Loucy (cell line): Measurements from ENCODE around the gene PCAT7.

ENCODE experiments used
- H2AFZ ChIP-seq: fragments of 200-600 bp; sonication (generic); 2 replicates; pipeline ENCODE4 v1.6.0; 2016; ENCODE audit warnings: antibody characterized with exemption, mild to moderate bottlenecking, low read length, moderate library complexity
- H3F3A ChIP-seq: fragments of 200-600 bp; 2 replicates; pipeline ENCODE4 v1.6.0; 2016; ENCODE audit warnings: antibody characterized with exemption, low read depth, mild to moderate bottlenecking
- H3K27me3 ChIP-seq: fragments of 200-600 bp; sonication (generic); 2 replicates; pipeline ENCODE4 v1.6.1; 2014; ENCODE audit warnings: low read length, mild to moderate bottlenecking; ENCODE audit not compliant: insufficient read depth, poor library complexity, severe bottlenecking
- H3K36me3 ChIP-seq: fragments of 200-600 bp; sonication (generic); 2 replicates; pipeline ENCODE4 v1.6.1; 2016; ENCODE audit warnings: low read length; ENCODE audit not compliant: insufficient read depth
- H3K4me1 ChIP-seq: fragments of 200-600 bp; sonication (generic); 2 replicates; pipeline ENCODE4 v1.5.1; 2014; ENCODE audit warnings: low read length, mild to moderate bottlenecking; ENCODE audit not compliant: insufficient read depth, poor library complexity, severe bottlenecking
- H3K4me2 ChIP-seq: fragments of 200-600 bp; sonication (generic); 2 replicates; pipeline ENCODE4 v1.6.0; 2014; ENCODE audit warnings: antibody characterized with exemption, low read length, low read depth, mild to moderate bottlenecking; ENCODE audit not compliant: poor library complexity, severe bottlenecking
- H3K4me3 ChIP-seq: fragments of 200-600 bp; sonication (generic); 2 replicates; pipeline ENCODE4 v1.5.1; 2014; ENCODE audit warnings: low read length, mild to moderate bottlenecking, mixed read lengths; ENCODE audit not compliant: poor library complexity, severe bottlenecking
- H3K79me2 ChIP-seq: fragments of 200-600 bp; sonication (generic); 2 replicates; pipeline ENCODE4 v1.6.1; 2014; ENCODE audit warnings: low read length; ENCODE audit not compliant: insufficient read depth
- H3K9ac ChIP-seq: fragments of 200-600 bp; sonication (generic); 2 replicates; pipeline ENCODE4 v1.6.0; 2014; ENCODE audit warnings: mild to moderate bottlenecking, low read depth, low read length, moderate library complexity; ENCODE audit not compliant: poor library complexity, severe bottlenecking
- H3K9me2 ChIP-seq: fragments of 200-600 bp; sonication (generic); replicated peaks from 2 replicates; pipeline ENCODE4 v1.6.1; 2016; ENCODE audit warnings: low read depth, low read length, mixed read lengths
- H3K9me3 ChIP-seq: fragments of 200-600 bp; sonication (generic); 2 replicates; pipeline ENCODE4 v1.6.1; 2014; ENCODE audit warnings: mild to moderate bottlenecking, antibody characterized with exemption, low read length, low read depth; ENCODE audit not compliant: insufficient read depth
- H4K20me1 ChIP-seq: fragments of 200-600 bp; sonication (generic); 2 replicates; pipeline ENCODE4 v1.6.0; 2014; ENCODE audit warnings: antibody characterized with exemption, low read length, mild to moderate bottlenecking; ENCODE audit not compliant: insufficient read depth, poor library complexity, severe bottlenecking
- CTCF ChIP-seq: fragments of 200-600 bp; sonication (generic); conservative IDR thresholded peaks from 2 replicates; pipeline ENCODE4 v1.5.1; 2014; ENCODE audit warnings: mild to moderate bottlenecking, antibody characterized with exemption, low read length
- EZH2phosphoT487 ChIP-seq: fragments of 200-600 bp; IDR thresholded peaks from 2 replicates; pipeline ENCODE4 v1.6.1; 2018; ENCODE audit warnings: antibody characterized with exemption, mild to moderate bottlenecking, moderate library complexity, borderline replicate concordance

Gene PCAT7

DNA sequence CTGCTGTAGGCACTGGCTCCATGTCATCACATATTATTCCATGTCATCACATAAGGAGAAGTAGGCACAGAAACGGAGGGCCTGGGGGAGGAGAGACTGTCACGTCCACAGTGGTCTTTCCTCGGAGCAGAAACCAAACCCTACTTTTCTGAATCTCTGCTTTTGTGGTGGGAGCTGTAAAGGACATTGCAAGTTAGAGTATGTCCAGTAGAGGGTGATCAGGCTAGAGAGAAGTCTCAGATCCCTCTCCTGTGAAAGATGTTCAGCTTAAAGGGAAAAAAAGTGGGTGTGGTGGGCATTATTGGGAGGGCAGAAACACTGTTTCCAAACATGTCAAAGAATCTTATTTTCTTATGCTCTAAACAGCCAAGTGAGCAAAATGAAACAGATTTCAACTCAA is 58.1 kb downstream of the PCAT7 start:
- Histone ChIP-seq H3K9ac (no peak overlapping the region), H3K4me3 (no peak overlapping the region), H3K4me2 (no peak overlapping the region), H4K20me1 (no peaks in the 10 kb centered on the region), H3K27me3 (peaks cover 32% of the 10 kb centered on the region), H3K4me1 (peaks cover 6% of the 10 kb centered on the region), H2AFZ (no peak overlapping the region), H3K36me3 (no peaks in the 10 kb centered on the region), H3K79me2 (no peaks in the 10 kb centered on the region), H3K9me2 (no peaks in the 10 kb centered on the region), H3K9me3 (no peaks in the 10 kb centered on the region), H3F3A (no peaks in the 10 kb centered on the region)
- TF ChIP-seq CTCF, result 0 out of 2 replicates have a peak, but pooled peaks have one; percentile 29
- TF ChIP-seq EZH2phosphoT487, result no peak

- no peaks in the 10 kb centered on the region for H3K79me2 ChIP-seq
- no peaks in the 10 kb centered on the region for H3K27me3 ChIP-seq
- H3K4me1 ChIP-seq, result no peaks in the 10 kb centered on the region
- no peak overlapping the region for H3K4me2 ChIP-seq
- no peak overlapping the region for H3K4me3 ChIP-seq
- H2AFZ ChIP-seq, result no peak overlapping the region
- H3K9me2 ChIP-seq, result no peaks in the 10 kb centered on the region
- H4K20me1 ChIP-seq, result no peaks in the 10 kb centered on the region
- no peaks in the 10 kb centered on the region for H3F3A ChIP-seq
- no peak overlapping the region for H3K9ac ChIP-seq
- H3K9me3 ChIP-seq, result no peaks in the 10 kb centered on the region
- TF ChIP-seq EZH2phosphoT487, result no peak
- TF ChIP-seq CTCF, result no peak
- H3K36me3 ChIP-seq, result no peaks in the 10 kb centered on the region
Measured at GRCh38 chr9:94619026-94619425, 64.1 kb downstream of the PCAT7 start.
